Esophagus muscularis mucosa (tissue), 3 donors: ENCODE measurements around the gene RNU6-9.

ENCODE experiments used
- POLR2A ChIP-seq: fragments of 450-650 bp; IDR thresholded peaks from one replicate; pipeline ENCODE4 v1.6.1; 2017; ENCODE audit warnings: antibody characterized with exemption, moderate library complexity, mild to moderate bottlenecking, low read depth
- TF ChIP-seq, protein P1 (sequence below), 3 experiments: fragments of 200-600 bp in 2 of 3; fragments of 450-650 bp in 1 of 3; sonication (generic) in 2 of 3; IDR thresholded peaks; one replicate each; pipeline ENCODE4 v1.5.1; 2017 to 2019; ENCODE audit warnings: antibody characterized with exemption in 3 of 3, mild to moderate bottlenecking in 2 of 3, moderate library complexity in 1 of 3

GRCh38 chr19:936175-936546 lies 42.9 kb downstream of the RNU6-9 start:
- TF ChIP-seq, protein P1, sequence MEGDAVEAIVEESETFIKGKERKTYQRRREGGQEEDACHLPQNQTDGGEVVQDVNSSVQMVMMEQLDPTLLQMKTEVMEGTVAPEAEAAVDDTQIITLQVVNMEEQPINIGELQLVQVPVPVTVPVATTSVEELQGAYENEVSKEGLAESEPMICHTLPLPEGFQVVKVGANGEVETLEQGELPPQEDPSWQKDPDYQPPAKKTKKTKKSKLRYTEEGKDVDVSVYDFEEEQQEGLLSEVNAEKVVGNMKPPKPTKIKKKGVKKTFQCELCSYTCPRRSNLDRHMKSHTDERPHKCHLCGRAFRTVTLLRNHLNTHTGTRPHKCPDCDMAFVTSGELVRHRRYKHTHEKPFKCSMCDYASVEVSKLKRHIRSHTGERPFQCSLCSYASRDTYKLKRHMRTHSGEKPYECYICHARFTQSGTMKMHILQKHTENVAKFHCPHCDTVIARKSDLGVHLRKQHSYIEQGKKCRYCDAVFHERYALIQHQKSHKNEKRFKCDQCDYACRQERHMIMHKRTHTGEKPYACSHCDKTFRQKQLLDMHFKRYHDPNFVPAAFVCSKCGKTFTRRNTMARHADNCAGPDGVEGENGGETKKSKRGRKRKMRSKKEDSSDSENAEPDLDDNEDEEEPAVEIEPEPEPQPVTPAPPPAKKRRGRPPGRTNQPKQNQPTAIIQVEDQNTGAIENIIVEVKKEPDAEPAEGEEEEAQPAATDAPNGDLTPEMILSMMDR (IDR thresholded peaks at IDR 0.05): no peak
- no peak for TF ChIP-seq POLR2A
